ENCODE results near the gene ENDOV. TPM values are rescaled to one million over a fixed set of nuclear protein-coding genes. Genes with fewer than 3 reads are reported as not detected.

ENDOV gene
- total and polyA plus RNA-seq, 2 of the 13 experiments (the other 11 are each of a cell fraction or from before 2014, with no cell fraction given) = 15.1 to 17.1 TPM

DNA sequence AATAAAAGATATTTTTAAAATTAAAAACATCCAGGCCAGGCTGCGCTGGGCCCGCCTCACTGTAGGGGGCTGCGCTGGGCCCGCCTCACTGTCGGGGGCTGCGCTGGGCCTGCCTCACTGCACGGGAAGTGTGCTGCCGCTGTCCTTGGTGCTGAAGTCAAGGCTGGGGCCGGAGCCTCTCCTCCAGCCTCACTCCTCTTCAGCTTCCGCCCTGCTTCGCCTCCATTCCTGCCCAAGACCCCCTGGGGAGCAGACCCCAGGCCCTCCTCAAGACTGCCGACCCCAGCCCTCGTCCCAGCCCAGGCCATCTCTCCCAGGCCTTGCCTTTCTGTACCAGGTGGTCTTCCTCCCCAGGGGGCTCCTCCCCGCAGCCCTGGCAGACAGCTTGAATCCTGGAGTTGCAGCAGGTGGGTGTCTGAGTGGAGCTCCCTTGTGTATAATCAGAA lies 26.2 kb downstream of the ENDOV start (continued):
- TF ChIP-seq PRDM4 (CRISPR knock-in tag; IDR thresholded peaks at IDR 0.05; ENCODE audit: borderline replicate concordance) = peak; percentile 88; the same call in 1 of the 2 replicates
- TF ChIP-seq ZNF484 (CRISPR knock-in tag; IDR thresholded peaks at IDR 0.05; ENCODE audit: borderline replicate concordance, low read depth) = no peak
- peak; percentile 69; the same call in 1 of the 2 replicates for TF ChIP-seq ZNF543 (CRISPR knock-in tag; IDR thresholded peaks at IDR 0.05)
- TF ChIP-seq ZNF883 (CRISPR knock-in tag; IDR thresholded peaks at IDR 0.05; ENCODE audit: not compliant biosample characterization) = peak; percentile 78
- TF ChIP-seq AFF4 (CRISPR knock-in tag; IDR thresholded peaks at IDR 0.05) = no peak
- TF ChIP-seq ZNF761 (CRISPR knock-in tag; conservative IDR thresholded peaks at IDR 0.05) = no peak; the same call in 1 of the 2 replicates
- TF ChIP-seq, protein P1, sequence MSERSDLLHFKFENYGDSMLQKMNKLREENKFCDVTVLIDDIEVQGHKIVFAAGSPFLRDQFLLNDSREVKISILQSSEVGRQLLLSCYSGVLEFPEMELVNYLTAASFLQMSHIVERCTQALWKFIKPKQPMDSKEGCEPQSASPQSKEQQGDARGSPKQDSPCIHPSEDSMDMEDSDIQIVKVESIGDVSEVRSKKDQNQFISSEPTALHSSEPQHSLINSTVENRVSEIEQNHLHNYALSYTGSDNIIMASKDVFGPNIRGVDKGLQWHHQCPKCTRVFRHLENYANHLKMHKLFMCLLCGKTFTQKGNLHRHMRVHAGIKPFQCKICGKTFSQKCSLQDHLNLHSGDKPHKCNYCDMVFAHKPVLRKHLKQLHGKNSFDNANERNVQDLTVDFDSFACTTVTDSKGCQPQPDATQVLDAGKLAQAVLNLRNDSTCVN (CRISPR knock-in tag; IDR thresholded peaks at IDR 0.05; ENCODE audit: borderline replicate concordance) = peak; percentile 92
- TF ChIP-seq, protein P2, sequence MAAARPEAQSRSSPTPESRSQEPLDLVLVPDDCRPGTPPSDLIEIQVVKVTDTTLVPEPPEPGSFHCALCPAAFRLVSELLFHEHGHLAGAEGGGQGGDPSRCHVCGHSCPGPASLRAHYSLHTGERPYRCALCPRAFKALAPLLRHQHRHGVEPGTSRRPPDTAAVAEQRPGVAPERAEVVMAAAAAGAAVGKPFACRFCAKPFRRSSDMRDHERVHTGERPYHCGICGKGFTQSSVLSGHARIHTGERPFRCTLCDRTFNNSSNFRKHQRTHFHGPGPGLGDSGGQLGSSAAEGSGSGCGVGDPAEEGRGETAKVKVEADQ (CRISPR knock-in tag; IDR thresholded peaks at IDR 0.05; ENCODE audit: borderline replicate concordance) = 0 out of 2 replicates have a peak, but pooled peaks have one; percentile 59
- TF ChIP-seq NBN (conservative IDR thresholded peaks at IDR 0.05) = no peak
- TF ChIP-seq ZSCAN29 (CRISPR knock-in tag; conservative IDR thresholded peaks at IDR 0.05) = no peak
- TF ChIP-seq ZNF280D (CRISPR knock-in tag; IDR thresholded peaks at IDR 0.05) = peak; percentile 72; the same call in 1 of the 2 replicates
- TF ChIP-seq U2AF2 (IDR thresholded peaks at IDR 0.05; ENCODE audit: low read depth, low read length) = no peak
- TF ChIP-seq, protein P3, sequence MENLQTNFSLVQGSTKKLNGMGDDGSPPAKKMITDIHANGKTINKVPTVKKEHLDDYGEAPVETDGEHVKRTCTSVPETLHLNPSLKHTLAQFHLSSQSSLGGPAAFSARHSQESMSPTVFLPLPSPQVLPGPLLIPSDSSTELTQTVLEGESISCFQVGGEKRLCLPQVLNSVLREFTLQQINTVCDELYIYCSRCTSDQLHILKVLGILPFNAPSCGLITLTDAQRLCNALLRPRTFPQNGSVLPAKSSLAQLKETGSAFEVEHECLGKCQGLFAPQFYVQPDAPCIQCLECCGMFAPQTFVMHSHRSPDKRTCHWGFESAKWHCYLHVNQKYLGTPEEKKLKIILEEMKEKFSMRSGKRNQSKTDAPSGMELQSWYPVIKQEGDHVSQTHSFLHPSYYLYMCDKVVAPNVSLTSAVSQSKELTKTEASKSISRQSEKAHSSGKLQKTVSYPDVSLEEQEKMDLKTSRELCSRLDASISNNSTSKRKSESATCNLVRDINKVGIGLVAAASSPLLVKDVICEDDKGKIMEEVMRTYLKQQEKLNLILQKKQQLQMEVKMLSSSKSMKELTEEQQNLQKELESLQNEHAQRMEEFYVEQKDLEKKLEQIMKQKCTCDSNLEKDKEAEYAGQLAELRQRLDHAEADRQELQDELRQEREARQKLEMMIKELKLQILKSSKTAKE (CRISPR knock-in tag; IDR thresholded peaks at IDR 0.05; ENCODE audit: borderline replicate concordance) = 0 out of 2 replicates have a peak, but pooled peaks have one; percentile 22
- TF ChIP-seq ZNF75D (CRISPR knock-in tag; IDR thresholded peaks at IDR 0.05; ENCODE audit: borderline replicate concordance) = no peak
